Fibroblast of skin of abdomen (primary cell): ENCODE data around the gene UGT1A1.

Experiments used
- DNase-seq: peaks from one replicate; pipeline ENCODE4 v3.0.0-alpha.2; 2013

The UGT1A1 gene

DNA sequence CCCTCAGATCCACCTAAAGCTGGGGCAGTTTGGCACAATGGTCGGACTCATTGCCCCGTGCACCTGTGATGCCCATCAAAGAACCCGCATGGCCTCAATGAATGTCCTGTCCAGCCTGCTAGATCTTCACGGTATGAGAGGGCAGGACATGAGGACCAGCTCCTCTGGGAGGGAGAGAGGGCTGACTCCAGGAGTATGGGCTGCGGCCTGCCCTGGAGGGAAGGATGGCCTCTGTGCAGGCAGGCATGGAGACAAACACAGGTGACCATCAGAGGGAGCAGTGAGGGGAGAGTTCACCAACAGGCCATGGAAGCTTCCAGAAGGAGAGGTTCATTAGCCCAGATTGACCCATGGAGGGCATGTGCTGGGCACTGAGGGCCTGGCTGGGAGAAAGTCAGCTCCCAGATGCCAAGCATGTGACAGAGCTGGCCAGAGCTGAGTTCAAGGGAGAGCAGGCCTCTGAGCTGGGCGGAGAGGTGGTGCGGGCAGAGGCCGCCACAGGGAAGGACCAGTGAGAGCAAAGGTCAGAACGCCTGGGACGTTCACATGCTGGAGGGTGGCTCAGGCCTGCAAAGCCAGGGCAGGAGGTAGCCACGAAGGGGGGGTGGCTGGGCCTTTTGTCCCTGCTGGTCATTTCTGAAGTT, 58.0 kb downstream of the UGT1A1 start:
- DNase-seq, result no peak

DNA sequence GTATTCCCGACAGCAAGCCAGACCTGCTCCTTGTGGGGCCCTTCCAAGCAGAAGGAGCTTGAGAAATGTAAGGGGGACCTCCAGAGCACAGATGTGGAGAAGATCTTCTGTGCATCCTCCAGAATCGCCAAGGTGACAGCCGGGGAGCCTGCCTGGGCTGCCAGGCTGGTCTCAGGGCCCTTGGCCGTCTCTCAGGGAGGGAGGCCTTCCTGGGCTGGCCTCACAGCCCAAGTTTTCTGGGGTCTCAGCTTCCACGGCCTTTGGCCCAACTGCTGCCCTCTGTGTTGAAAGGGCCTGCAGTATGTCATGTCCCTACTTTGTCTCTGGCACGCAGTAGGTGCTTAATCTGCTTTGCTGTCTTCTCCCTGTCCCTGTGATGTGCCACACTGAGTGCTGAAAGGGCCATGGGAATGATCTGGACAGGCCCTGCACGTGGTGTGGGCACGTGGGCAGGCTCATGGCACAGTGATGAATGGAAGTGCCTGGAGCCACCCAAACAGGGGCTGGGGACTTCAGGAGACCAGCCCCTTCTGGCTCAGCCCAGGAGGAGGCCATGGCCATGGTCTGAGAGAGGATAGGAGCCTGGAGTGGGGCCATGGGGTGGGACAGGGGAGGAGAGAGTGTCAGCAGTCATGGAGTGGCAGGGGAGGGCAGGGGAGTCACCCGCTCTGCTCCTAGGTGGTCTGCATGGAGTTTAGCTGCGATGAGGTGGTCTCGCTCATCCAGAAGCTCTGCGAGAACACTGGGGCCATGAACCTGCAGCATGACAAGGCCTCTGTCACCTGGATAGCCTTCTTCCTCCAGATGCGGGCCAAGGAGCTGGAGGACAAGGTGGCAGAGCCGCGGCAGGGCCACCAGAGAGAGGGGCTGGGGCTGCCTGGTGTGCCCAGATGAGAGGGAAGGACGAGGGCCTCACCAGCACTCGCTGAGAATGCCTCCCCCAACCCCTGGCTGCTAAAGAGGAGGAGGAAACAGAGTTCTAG, 58.9 kb downstream of the UGT1A1 start:
- no peak for DNase-seq

DNA sequence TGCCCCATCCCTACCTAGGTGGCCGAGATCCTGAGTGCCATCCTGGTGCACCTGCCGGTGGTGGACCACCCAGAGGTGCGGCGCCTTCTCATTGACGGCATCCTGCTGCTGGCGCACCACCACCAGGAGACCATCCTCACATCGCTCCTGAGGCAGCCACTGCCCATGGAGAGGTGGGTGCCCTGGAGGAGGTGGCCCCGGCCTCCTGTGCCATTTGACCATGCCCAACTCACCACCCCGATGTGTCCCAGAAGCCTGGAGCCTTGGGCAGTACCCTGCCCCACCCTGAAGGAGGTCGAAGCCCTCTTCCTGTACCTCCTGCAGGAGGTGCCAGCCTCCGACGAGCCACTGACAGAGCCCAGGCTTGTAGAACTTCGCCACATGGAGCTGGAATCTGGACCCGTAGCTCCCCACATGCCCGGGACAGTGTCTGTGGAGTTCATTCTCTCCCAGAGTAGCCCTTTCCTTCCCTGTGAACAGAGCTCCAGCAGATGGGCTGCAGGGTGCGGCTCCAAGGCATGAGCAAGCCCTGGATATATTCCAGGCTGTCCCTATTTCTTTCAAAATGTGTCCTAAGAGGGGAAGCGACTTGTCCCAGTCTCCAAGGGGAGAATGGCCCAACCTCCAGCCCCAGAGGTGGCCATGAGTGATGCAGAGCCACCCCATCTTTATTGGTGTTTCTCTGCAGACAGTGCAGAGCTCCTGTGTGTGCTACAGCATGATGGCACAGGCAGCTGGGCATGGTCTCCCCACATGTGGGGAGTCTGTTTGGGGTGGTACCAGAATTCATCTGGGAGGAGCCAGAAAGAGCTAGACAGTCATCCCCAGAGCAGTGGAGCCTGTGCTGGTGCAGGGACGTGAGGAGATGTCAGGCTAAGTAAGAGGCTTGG, 60.1 kb downstream of the UGT1A1 start:
- no peak for DNase-seq

- no peak for DNase-seq
Observed at GRCh38 chr2:233820774-233821105, 60.7 kb downstream of the UGT1A1 start.

- no peak for DNase-seq
Observed at GRCh38 chr2:233821196-233821595, 61.1 kb downstream of the UGT1A1 start.

DNA sequence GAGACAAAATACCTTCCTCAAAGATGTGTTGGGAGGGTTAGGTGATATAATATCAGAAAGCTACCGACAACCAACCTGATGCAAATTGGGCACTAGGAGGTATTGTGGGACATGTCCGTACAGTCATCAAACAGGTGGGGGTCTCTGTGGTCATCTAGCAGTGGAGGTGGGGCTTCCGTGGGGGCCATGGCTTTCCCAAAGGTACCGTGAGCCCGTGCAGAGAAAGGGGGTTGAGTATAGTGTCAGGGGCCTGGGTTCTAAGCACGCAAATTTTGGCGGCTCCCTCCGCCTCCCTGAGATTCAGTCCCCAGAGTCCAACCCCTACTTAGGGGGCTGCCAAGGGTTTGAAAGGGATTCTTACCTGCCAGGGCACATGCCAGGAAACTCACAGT, 61.6 kb downstream of the UGT1A1 start:
- DNase-seq, result no peak

DNA sequence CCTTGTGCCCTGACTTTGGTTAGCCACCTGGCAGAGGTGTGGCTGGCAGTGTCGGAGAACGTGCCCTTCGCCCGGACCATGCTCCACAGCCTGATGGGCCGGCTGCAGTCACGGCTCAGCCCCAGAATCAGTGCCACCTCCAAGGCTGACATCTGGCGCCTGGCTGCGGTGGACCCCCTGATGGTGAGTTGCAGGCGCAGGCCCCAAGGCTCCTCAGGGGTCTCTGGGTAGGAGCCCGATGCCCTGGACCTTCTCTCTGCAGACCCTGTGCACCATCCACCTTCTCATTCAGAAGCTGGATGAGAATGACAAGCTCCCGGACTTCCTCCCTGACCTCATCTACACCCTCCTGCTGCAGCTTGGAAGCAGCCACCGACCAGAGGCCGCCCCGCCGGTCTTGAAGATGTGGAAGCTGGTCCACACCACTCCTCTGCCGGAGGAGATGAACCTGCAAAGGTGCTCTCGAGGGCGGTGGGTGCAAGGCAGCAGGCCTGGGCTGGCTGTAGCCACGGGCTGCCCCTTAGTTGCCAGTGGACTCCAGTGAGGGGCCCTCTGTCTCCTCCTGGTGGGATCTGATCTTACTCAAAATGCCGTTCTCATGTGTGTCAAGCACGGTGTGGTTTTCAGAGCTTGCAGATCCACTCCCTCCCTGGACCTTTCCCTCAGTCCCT, 62.2 kb downstream of the UGT1A1 start:
- DNase-seq, result no peak
